ENCODE measurements around the gene CERS6.
"Not testable (repeated sequence)": the region's sequence is repeated elsewhere in the genome, so short reads cannot be mapped to it uniquely, and the experiment has no call there.

Gene CERS6

GRCh38 chr2:168787098-168787781 is 331.2 kb downstream of the CERS6 start:
- no peak for DNase-seq

- DNase-seq = no peak
Observed at GRCh38 chr2:168787782-168788376, 331.8 kb downstream of the CERS6 start.

- no peak for DNase-seq
Observed at GRCh38 chr2:168789776-168790175, 333.7 kb downstream of the CERS6 start.

DNA sequence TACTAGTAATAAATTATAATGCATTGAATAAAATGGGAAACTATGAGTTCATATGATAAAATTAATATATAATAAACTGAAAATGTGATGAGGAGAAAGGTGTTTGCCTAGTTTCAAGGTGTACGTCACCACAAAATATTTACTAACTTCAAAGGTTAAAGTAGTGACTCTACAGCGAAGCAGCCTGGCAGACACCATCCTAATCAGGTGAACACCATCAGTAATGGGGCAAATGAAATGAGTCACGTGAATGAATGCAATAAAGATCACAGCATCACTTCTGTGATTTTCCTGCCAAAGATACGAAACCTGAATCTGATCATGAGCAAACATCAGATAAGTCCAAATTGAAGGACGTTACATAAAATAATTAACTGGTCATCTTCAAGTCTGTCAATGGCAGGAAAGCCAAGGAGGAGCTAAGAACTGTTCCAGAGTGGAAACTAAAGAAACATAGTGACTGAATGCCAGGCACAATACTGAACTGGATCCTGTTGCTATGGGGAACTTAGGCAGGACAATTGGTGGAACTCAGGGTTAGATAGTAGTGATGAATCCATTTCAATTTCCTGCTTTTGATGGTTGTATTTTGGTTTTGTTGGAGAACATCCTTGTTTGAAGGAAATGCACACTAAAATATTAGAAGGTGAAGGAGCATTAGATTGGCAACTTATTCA is 334.3 kb downstream of the CERS6 start:
- no peak for DNase-seq

DNA sequence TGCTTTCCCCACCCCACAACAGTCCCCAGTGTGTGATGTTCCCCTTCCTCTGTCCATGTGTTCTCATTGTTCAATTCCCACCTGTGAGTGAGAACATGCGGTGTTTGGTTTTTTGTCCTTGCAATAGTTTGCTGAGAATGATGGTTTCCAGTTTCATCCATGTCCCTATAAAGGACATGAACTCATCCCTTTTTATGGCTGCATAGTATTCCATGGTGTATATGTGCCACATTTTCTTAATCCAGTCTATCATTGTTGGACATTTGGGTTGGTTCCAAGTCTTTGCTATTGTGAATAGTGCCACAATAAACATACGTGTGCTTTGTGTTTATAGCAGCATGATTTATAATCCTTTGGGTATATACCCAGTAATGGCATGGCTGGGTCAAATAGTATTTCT is 335.1 kb downstream of the CERS6 start:
- DNase-seq = not testable (repeated sequence)

- DNase-seq = no peak
Observed at GRCh38 chr2:168793596-168793995, 337.5 kb downstream of the CERS6 start.

DNA sequence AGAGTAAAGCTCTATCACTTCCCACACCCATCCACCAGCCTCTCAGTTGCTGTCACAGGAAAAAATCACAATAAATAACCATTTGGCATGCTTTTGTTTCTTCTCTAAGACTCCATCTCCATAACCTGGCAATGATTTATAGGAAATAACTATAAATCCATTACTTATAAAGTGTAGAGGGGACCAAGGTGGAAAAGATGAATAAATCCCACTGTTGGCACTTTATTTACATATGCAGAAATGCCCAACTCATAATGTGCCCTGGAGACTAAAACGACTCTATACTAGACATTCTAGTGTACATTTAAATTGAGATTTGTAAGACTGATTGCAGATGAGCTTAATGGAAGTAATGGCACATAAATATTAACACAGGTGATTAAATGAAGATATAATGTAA is 338.9 kb downstream of the CERS6 start:
- no peak for DNase-seq

- no peak for DNase-seq
Observed at GRCh38 chr2:168796090-168796577, 340.1 kb downstream of the CERS6 start.

GRCh38 chr2:168796583-168797285 is 340.7 kb downstream of the CERS6 start:
- DNase-seq = no peak

DNA sequence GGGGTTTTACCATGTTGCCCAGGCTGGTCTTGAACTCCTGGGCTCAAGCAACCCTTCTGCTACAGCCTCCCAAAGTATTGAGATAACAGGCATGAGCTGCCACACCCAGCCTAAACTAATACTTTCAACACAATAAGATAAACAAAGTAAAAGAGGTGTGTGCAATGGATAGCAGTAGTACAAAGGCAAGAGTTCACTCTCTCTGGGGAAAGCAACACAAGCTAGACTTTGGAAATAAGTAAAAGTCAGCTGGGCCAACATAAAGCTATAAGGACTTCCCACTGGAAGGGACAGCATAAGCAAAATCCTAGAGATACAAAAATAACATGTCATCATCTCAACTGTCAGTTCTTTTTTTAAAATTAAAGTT is 341.2 kb downstream of the CERS6 start:
- no peak for DNase-seq

DNA sequence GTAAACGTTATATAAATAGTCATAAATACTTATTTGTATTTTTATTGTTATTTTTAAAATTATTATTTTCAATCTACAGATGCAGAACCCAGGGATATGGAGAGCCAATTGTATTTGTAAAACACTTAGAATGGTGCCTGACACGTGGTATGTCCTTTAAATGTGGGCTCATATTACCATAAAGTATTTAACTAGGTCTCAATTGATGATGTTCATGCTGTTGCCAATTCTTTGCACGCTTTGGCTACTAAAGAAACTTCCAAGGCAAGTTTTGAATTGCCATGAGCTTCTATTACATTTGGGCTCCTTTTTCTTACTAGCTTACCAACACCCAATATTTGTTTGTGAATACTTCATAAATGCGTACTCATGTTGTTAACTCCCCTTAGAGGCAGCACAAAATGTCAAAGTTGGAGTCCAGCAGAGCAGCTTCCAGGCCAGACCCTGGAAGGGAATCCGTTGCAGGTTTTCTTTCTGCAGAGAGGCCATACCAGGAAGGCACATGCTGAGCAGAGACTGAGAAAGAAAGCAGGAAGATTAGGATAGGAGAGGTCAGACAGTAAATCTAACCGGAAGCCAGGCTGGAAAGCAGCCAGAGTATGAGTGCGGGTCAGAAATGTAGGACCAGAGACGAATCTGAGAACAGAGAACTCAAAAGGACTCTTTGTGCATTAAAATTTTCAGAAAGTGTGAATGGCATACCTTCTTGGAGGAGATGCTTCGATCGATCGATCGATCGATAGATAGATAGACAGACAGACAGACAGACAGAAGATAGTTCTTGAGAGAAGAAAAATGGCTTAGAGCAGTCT is 342.2 kb downstream of the CERS6 start:
- DNase-seq = peak; percentile 26

DNA sequence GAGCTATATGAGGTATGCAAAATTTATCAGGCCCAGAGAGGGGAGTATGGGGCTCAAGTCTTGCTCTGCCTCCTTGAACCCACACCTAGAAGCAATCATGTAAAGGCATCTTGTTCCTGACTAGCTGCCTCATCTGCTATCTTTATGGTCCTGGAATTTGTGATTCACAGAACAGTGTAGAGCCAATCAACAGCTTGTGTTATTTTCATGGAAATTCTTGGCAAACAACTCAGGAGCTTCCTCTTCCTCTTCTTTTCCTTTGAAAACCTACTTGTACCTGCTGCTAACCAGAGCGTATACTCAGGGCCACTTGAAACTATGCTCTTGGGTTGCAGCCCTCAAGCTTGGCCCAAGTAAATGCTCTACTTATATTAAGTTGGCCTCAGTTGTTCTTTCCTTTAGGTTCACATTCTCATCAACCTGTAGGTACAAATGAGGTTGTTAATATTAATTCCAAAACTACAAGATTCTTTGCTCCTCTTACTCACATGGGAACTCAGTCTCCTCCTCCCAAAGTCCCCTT is 342.9 kb downstream of the CERS6 start:
- no peak for DNase-seq

- no peak for DNase-seq
Observed at GRCh38 chr2:168801471-168801870, 345.4 kb downstream of the CERS6 start.

DNA sequence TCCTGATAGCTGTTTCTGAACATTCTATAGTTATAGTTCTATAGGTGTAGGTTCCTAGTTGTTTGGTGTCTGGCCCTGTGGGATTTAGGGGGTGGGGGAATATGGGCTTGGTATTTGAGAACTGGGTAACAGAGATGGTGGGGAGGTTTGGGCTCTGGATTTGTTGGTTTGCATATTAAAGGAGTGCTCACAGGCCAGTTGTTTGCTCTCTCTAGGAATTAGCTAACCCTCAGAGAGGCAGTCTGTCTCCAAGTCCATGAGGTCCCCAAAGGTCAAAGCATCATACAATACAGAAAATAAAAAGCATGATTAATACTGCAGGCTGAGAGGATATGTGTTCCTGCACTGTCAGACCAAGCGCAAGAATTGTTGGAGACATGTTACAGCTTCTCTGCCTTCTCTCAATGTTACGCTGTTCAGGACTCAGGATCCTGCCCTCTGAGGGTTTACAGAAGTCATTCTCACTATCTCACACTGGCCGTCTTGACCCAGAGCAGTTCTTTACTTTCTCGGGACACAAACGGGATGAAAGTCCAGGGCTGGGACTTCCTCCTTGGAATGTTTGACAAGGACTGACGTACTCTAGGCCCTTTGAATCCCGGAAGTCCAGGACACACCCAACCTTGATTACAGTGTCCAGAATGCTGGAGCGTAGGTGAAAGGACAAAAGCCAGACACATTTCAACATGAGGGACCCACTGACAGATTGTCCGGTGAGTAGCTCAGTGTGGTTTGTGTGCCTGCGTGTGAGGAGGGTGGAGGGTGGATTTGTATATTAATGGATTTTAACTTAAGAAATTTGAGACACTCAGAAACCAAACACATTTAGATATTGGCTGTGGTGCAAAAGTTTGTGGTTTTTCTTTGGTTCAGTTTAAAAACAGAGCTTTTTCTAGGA is 346.1 kb downstream of the CERS6 start, which contains the start of gene NOSTRIN:
Gene NOSTRIN, plus strand, starts transcription at position 677 of the 898 bp plus-strand sequence. Its CDS starts 10 bp downstream, at position 687.
- peak; percentile 44 for DNase-seq

DNA sequence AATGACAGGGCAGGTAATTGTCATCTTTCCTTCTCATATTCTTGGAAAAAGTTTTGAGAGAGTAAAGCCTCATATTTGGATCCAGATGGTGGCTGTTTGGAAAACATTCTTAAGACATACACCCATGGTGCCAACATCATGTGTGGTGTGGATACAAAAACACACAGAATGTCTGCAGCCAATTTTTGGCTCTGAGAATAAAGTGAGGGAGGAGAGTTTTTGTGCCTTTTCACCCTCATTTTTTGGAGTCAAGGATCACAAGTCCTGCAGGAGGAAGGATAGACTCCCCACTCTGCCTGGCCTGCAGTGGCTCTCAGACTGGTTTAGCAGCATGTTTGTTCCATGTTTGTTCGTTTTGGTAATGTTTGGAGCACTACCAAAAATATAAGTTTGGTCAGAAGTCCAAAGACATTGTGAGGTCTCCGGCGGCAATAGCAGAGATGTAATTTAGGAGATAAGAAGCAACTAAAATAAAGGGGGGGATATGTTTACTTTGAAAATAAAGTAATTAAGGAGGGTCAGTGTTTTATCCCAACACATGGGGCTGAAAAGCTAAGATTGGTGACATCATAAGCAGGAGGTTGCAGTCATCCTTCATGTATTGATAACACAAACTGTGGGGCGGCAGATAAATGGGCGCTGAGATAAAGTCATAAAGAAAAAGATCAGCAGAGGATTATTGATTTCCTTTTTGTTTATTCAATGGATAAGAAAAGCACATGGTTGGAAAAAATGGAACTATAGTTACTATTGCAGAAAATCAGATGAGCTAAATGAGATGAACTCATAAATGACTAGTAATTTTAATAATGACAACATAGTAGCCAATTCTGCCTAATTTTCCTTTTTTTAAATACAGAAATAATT is 347.0 kb downstream of the CERS6 start:
- no peak for DNase-seq

- no peak for DNase-seq
Observed at GRCh38 chr2:168804214-168804613, 348.1 kb downstream of the CERS6 start.

DNA sequence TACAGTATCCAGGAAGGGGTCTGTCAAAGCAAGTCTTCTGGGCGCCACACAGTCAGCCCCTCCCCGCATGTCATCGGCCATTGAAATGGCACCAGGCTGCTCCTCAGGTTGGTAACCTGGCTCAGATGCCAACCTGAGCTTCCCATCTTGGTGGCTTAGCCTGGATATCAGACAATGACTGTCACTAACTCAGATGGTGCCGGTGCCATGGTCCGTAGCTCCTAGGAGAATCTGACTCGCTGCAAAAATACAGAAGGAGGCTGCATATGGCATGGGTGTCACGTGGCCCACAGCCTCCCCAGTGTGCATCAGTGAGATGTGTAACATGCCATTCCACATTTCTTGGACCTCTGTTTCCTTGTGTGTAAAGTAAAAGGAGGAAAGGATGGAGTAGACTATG is 349.5 kb downstream of the CERS6 start:
- no peak for DNase-seq

GRCh38 chr2:168809537-168809936 is 353.5 kb downstream of the CERS6 start:
- no peak for DNase-seq

GRCh38 chr2:168810235-168810634 is 354.2 kb downstream of the CERS6 start:
- no peak for DNase-seq

- DNase-seq = no peak
Observed at GRCh38 chr2:168811696-168812095, 355.6 kb downstream of the CERS6 start.
